Thyroid gland (tissue), 4 donors: ENCODE results near the gene FKBP1A. TPM values are rescaled to one million over a fixed set of nuclear protein-coding genes. Genes with fewer than 3 reads are reported as not detected.

ENCODE experiments used
- DNase-seq, 2 donors: peaks; one replicate each; pipeline ENCODE4 v3.0.0-alpha.2; 2019
- H3K27ac ChIP-seq, 3 donors: fragments of 200-600 bp; sonication (generic); 1 replicate in 2 of 3; 2 replicates in 1 of 3; pipeline ENCODE4 v1.5.1; 2016 to 2019; ENCODE audit warnings: mild to moderate bottlenecking in 1 of 3, moderate library complexity in 1 of 3
- H3K27me3 ChIP-seq: fragments of 200-600 bp; sonication (generic); one replicate; pipeline ENCODE4 v1.5.1; 2019
- H3K36me3 ChIP-seq, 2 donors: fragments of 200-600 bp; sonication (generic); one replicate each; pipeline ENCODE4 v1.5.1; 2016 to 2019
- H3K4me1 ChIP-seq, 2 donors: fragments of 200-600 bp; sonication (generic); one replicate each; pipeline ENCODE4 v1.5.1; 2017 to 2019
- H3K4me3 ChIP-seq, 3 donors: fragments of 200-600 bp; sonication (generic); replicated peaks in 1 of 3; 1 replicate in 2 of 3; 2 replicates in 1 of 3; pipeline ENCODE4 v1.5.1; 2016; ENCODE audit warnings: mild to moderate bottlenecking in 1 of 3
- H3K9me3 ChIP-seq: fragments of 200-600 bp; sonication (generic); one replicate; pipeline ENCODE4 v1.5.1; 2017
- POLR2A ChIP-seq, 2 donors: fragments of 450-650 bp; IDR thresholded peaks; one replicate each; pipeline ENCODE4 v1.6.1; 2017; ENCODE audit warnings: antibody characterized with exemption in 2 of 2, mild to moderate bottlenecking in 2 of 2, moderate library complexity in 1 of 2
- WGBS, 2 donors: methylation state at CpG; one replicate each; pipeline ENCODE4 v1.1.5; 2017; 5-methylcytosine and 5-hydroxymethylcytosine counted together
- intact Hi-C: fragments of 100-400 bp; cut with DNase I; formaldehyde crosslinking; loops from one replicate; pipeline ENCODE4 v1.15.1; 2023
- total RNA-seq, 4 donors: library from RNA; depleted of rRNA; stranded (reverse); fragments of >200 nt; gene quantifications; one replicate each; pipeline ENCODE4 v1.2.3, GENCODE V29; 2016
- TF ChIP-seq, protein P1 (sequence below), 6 experiments: fragments of 200-600 bp in 3 of 6; fragments of 450-650 bp in 3 of 6; sonication (generic) in 3 of 6; IDR thresholded peaks; one replicate each; pipeline ENCODE4 v1.5.1; 2016 to 2019; ENCODE audit warnings: antibody characterized with exemption in 6 of 6, mild to moderate bottlenecking in 2 of 6, inconsistent platforms in 1 of 6, moderate library complexity in 1 of 6

The FKBP1A gene
- total RNA-seq, 4 donors from 2014 or later = 142 to 272 (median 189) TPM

DNA sequence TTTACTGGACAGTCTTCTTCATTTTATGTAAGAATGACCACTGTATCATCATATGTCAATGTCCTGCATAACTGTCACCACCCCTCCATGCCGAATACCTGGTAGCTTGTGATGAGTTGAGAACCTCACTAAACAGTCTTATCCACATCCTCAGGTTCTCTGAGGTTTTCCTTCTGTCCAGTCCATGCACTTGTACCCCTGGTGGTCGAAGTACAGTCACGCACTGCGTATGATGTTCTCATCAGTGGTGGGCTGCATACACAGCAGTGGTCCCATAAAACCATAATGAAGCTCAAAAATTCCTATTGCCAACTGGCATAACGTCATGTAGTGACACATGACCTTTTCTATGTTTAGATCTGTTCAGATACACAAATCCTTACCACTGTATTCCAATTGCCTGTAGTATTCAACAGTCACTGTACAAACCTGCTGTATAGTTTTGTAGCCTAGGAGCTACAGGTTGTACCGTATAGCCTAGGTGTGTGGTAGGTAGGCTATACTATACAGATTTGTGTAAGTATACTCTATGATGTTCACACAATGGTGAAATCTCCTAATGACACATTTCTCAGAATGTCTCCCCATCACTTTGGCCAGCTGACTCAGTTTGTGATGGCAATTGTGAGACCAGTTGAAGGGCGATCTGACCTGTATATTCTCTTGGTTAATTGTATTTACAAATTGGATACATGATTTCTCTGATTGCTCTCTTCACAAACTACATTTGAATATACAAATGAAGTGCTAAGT lies 32.6 kb downstream of the FKBP1A start:
- H3K4me3 ChIP-seq = no peak overlapping the region
- peaks cover 10 to 12% of the 10 kb centered on the region in 2 donors for H3K4me1 ChIP-seq
- H3K27me3 ChIP-seq = no peaks in the 10 kb centered on the region
- H3K27ac ChIP-seq = no peak overlapping the region
- no peaks in the 10 kb centered on the region for H3K9me3 ChIP-seq
- WGBS, 2 donors = 74 to 91% methylated on average over 7 of the region's 7 CpGs
- H3K36me3 ChIP-seq = peaks cover 0 to 4% of the 10 kb centered on the region in 2 donors
- DNase-seq = no peak
- no peak for TF ChIP-seq POLR2A (IDR thresholded peaks at IDR 0.05)
- TF ChIP-seq, protein P1, sequence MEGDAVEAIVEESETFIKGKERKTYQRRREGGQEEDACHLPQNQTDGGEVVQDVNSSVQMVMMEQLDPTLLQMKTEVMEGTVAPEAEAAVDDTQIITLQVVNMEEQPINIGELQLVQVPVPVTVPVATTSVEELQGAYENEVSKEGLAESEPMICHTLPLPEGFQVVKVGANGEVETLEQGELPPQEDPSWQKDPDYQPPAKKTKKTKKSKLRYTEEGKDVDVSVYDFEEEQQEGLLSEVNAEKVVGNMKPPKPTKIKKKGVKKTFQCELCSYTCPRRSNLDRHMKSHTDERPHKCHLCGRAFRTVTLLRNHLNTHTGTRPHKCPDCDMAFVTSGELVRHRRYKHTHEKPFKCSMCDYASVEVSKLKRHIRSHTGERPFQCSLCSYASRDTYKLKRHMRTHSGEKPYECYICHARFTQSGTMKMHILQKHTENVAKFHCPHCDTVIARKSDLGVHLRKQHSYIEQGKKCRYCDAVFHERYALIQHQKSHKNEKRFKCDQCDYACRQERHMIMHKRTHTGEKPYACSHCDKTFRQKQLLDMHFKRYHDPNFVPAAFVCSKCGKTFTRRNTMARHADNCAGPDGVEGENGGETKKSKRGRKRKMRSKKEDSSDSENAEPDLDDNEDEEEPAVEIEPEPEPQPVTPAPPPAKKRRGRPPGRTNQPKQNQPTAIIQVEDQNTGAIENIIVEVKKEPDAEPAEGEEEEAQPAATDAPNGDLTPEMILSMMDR (IDR thresholded peaks at IDR 0.05) = no peak
- intact Hi-C loops = no loop called here

DNA sequence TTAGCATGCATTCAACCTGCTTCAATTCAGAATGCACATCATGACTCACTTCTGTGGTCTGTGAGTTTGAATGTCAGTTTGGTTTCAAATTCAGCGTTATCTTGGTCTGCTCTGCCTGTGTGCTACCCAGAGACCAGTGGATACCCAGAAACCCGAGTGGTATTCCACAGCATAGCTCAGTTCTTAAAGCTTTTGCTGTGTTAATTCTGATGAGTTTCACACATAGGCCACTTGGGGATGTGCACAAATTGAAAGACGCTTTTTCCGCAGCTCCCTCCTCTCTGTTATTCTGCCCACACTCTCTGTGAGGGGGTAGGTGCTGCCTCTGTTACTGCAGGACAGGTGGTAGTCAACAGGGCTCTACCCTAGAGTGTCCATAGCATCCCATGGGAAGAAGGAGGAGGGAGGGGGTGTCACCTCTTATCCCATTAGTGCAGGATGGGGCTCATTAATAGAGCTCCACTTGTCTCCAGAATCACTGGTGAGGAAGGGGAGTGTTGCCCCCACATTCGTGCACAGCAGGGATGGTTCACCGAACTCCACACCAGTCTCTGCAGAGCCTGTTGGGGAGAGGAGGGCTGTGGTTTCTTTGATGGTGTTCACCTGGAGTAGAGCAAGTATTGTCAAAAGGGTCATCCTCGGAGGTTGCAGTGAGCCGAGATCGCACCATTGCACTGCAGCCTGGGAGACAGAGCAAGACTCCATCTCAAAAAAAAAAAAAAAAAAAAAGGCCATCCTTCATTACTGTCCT lies 34.8 kb downstream of the FKBP1A start:
- 97% methylated on average over 9 of the region's 9 CpGs for WGBS, 2 donors
- H3K36me3 ChIP-seq = peaks cover 4 to 5% of the 10 kb centered on the region in 2 donors
- H3K27ac ChIP-seq = no peak overlapping the region
- no peaks in the 10 kb centered on the region for H3K27me3 ChIP-seq
- no peaks in the 10 kb centered on the region for H3K4me1 ChIP-seq
- TF ChIP-seq, protein P1 (IDR thresholded peaks at IDR 0.05) = no peak
- H3K4me3 ChIP-seq = no peak overlapping the region
- no peak for DNase-seq
- no peaks in the 10 kb centered on the region for H3K9me3 ChIP-seq
- intact Hi-C loops = no loop called here

DNA sequence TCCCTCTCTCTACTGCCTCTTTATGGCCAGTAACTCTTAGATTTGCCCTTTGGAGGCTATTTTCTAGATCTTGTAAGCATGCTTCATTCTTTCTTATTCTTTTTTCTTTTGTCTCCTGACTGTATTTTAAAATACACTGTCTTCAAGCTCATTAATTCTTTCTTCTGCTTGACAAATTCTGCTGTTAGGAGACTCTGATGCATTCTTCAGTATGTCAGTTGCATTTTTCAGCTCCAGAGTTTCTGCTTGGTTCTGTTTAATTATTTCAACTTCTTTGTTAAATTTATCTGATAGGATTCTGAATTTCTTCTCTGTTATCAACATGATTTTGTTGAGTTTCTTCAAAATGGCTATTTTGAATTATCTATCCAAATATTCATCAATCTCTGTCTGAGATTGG lies 38.9 kb downstream of the FKBP1A start:
- TF ChIP-seq POLR2A (IDR thresholded peaks at IDR 0.05) = no peak
- TF ChIP-seq, protein P1 (IDR thresholded peaks at IDR 0.05) = no peak
- H3K4me1 ChIP-seq = no peaks in the 10 kb centered on the region
- no peak for DNase-seq
- H3K36me3 ChIP-seq = peaks cover 4 to 5% of the 10 kb centered on the region in 2 donors
- H3K27me3 ChIP-seq = no peaks in the 10 kb centered on the region
- intact Hi-C loops = no loop called here
- H3K27ac ChIP-seq = no peak overlapping the region
- H3K9me3 ChIP-seq = no peaks in the 10 kb centered on the region
- no peak overlapping the region for H3K4me3 ChIP-seq

DNA sequence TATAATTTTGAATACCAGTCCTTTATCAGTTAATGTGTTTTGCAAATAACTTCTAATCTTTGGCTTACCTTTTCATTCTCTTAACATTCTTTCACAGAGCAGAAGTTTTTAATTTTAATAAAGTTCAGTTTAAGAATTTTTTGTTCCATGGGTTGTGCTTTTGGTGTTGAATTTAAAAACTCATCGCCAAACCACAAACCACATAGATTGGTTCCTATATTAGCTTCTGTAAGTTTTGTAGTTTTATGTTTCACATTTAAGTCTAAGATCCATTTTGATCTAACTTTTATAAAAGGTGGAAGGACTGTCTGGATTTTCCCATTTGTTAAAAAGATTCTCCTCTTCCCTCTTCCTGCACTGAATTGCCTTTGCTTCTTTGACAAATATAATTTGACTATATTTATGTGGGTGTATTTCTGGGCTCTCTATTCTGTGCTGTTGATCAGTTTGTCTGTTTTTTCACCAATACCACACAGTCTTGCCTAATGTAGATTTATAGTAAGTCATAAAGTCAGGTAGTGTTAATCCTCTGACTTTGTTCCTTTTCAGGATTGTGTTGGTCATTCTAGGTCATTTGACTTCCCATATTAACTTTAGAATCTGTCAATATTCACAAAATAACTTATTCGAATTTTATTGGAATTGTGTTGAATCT lies 46.4 kb downstream of the FKBP1A start:
- Histone ChIP-seq H3K36me3 (no peaks in the 10 kb centered on the region), H3K27me3 (no peaks in the 10 kb centered on the region), H3K27ac (no peak overlapping the region), H3K9me3 (no peaks in the 10 kb centered on the region), H3K4me3 (no peak overlapping the region), H3K4me1 (no peaks in the 10 kb centered on the region)
- DNase-seq = no peak
- WGBS, 2 donors = 87 to 92% methylated on average over 2 of the region's 2 CpGs
- intact Hi-C loops = no loop called here
- no peak for TF ChIP-seq POLR2A (IDR thresholded peaks at IDR 0.05)
- TF ChIP-seq, protein P1 (IDR thresholded peaks at IDR 0.05) = no peak

DNA sequence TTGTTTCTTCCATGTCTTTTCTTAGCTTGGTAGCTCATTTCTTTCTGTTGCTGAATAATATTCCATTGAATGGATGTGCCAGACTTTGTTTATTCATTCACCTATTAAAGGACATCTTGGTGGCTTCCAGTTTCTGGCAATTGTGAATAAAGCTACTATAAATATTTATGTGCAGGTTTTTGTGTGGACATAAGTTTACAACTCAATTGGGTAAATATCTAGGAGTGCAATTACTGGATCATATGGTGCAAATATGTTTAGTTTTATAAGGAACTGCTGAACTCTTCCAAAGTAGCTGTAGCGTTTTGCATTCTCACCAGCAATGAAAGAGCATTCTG lies 47.1 kb downstream of the FKBP1A start:
- H3K27ac ChIP-seq = no peak overlapping the region
- H3K27me3 ChIP-seq = no peaks in the 10 kb centered on the region
- TF ChIP-seq POLR2A (IDR thresholded peaks at IDR 0.05) = no peak
- TF ChIP-seq, protein P1 (IDR thresholded peaks at IDR 0.05) = no peak
- 95% methylated on average over 1 of the region's 1 CpG for WGBS, 2 donors
- no peaks in the 10 kb centered on the region for H3K36me3 ChIP-seq
- no peaks in the 10 kb centered on the region for H3K9me3 ChIP-seq
- H3K4me3 ChIP-seq = no peak overlapping the region
- H3K4me1 ChIP-seq = no peaks in the 10 kb centered on the region
- DNase-seq = no peak
- intact Hi-C loops = no loop called here
